Mucosa of rectum (tissue), 2 donors: ENCODE data around the gene TGOLN2.
A peak's percentile ranks its signal among the peaks of the same experiment; 100 is the strongest.

Experiments
- H3K27ac ChIP-seq, 2 donors: one replicate each; pipeline ENCODE4 v1.7.0; 2013; ENCODE audit warnings: inconsistent platforms in 2 of 2, low read depth in 2 of 2, low read length in 2 of 2
- H3K27me3 ChIP-seq, 2 donors: one replicate each; pipeline ENCODE4 v1.7.0; 2013; ENCODE audit warnings: low read length in 2 of 2; ENCODE audit not compliant: control insufficient read depth in 2 of 2, insufficient read depth in 2 of 2
- H3K36me3 ChIP-seq, 2 donors: one replicate each; pipeline ENCODE4 v1.7.0; 2013; ENCODE audit warnings: low read length in 2 of 2; ENCODE audit not compliant: control insufficient read depth in 2 of 2, insufficient read depth in 2 of 2
- H3K4me1 ChIP-seq, 2 donors: one replicate each; pipeline ENCODE4 v1.7.0; 2013; ENCODE audit warnings: low read length in 2 of 2, mild to moderate bottlenecking in 1 of 2; ENCODE audit not compliant: control insufficient read depth in 2 of 2, insufficient read depth in 2 of 2
- H3K4me3 ChIP-seq, 2 donors: one replicate each; pipeline ENCODE4 v1.7.0; 2013; ENCODE audit warnings: low read length in 2 of 2
- H3K9ac ChIP-seq, 2 donors: one replicate each; pipeline ENCODE4 v1.7.0; 2013; ENCODE audit warnings: low read length in 2 of 2, low read depth in 1 of 2, mild to moderate bottlenecking in 1 of 2
- H3K9me3 ChIP-seq, 2 donors: one replicate each; pipeline ENCODE4 v1.7.0; 2013; ENCODE audit warnings: low read length in 2 of 2; ENCODE audit not compliant: control insufficient read depth in 2 of 2
- donor health status: healthy.
- donor health status: Normal muscosa, but diverticular disease.

Gene TGOLN2

DNA sequence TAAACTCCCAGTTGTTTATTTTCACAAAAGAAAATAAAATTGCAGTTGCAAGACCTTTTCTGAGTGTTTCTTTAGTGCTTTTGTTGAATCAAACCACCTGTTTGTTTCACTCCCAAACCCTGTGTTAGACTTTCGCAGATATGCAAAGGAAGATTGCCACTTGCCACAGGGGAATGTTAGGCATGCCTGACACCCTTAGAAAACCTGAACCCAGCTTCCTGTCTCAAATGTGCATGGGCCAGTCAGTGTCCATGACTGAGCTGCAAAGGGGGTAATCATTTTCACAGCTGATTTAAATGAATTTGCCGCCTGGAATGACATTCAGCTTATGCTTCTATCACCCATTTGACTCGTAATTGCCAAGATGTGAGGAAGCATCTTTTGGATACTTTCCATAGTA is 17.5 kb downstream of the TGOLN2 start:
- no peak overlapping the region for H3K4me3 ChIP-seq
- peaks cover 10 to 13% of the 10 kb centered on the region in 2 donors for H3K36me3 ChIP-seq
- no peaks in the 10 kb centered on the region for H3K9me3 ChIP-seq
- no peaks in the 10 kb centered on the region for H3K27me3 ChIP-seq
- no peak overlapping the region for H3K9ac ChIP-seq
- peaks cover 21 to 25% of the 10 kb centered on the region in 2 donors for H3K4me1 ChIP-seq
- H3K27ac ChIP-seq = peak overlapping the region in 1 of 2 donors; percentile 68

DNA sequence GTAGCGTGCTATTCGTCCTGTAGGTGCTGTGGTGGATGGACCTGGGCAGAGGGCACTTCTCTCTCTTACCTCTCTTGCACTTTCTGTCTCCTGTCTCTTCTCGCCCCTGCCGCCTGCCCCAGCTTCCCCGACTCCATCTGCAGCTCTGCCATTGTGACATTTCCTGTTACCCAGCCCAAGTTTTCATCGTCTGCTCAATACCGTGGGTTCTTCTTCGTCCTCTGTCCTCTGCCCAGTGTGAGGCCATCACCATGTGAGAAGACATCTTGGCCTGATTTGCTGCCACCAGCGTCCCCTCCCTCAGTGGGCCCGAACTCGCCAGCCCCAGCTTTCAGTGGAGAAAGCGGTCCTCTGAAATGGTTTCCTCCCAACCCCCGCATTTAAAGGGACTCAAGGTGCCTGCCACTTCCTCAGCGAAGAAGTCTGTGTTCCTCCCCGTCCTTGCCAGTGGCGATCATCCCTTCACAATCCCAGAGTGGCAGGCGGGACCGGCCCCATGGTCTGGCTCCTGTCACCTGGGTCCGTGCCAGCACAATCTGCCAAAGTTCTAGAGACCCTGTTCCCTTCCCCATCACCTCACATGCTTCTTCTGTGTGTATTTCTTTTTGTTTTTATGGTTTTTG is 18.0 kb downstream of the TGOLN2 start:
- Histone ChIP-seq H3K9ac (peak overlapping the region in 1 of 2 donors; percentile 14), H3K9me3 (no peaks in the 10 kb centered on the region), H3K27me3 (no peaks in the 10 kb centered on the region), H3K36me3 (peaks cover 5 to 8% of the 10 kb centered on the region in 2 donors), H3K4me3 (peak overlapping the region; percentile 1 to 44), H3K4me1 (peaks cover 21 to 25% of the 10 kb centered on the region in 2 donors), H3K27ac (peak overlapping the region in 1 of 2 donors; percentile 68)

DNA sequence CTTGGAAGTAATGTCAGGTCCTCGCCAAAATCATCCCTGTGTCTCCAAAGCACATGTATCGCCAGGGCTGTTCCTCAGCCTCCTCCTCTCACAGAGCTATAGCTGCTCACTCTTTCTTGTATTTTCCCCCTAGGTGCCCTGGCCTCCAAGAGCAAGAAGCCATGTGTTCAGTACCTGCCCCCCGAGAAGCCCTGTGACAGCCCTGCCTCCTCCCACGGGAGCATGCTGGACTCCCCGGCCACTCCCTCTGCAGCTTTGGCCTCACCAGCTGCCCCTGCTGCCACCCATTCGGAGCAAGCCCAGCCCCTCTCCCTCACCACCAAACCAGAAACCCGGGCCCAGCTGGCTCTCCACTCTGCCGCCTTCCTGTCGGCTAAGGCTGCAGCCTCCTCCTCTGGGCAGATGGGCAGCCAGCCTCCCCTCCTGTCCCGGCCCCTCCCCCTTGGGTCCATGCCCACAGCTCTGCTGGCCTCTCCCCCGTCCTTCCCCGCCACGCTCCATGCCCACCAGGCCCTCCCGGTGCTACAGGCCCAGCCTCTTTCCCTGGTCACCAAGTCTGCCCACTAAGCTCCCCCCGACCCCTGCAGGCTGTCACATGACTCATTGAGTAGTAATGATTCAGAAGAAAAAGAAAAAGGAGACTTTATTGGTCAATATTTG is 18.8 kb downstream of the TGOLN2 start:
- peak overlapping the region in 1 of 2 donors; percentile 68 for H3K27ac ChIP-seq
- H3K4me1 ChIP-seq = peaks cover 21 to 23% of the 10 kb centered on the region in 2 donors
- H3K36me3 ChIP-seq = peaks cover 0 to 3% of the 10 kb centered on the region in 2 donors
- H3K9ac ChIP-seq = peak overlapping the region; percentile 7 to 14
- no peaks in the 10 kb centered on the region for H3K27me3 ChIP-seq
- H3K4me3 ChIP-seq = peak overlapping the region; percentile 11 to 44
- H3K9me3 ChIP-seq = no peaks in the 10 kb centered on the region

DNA sequence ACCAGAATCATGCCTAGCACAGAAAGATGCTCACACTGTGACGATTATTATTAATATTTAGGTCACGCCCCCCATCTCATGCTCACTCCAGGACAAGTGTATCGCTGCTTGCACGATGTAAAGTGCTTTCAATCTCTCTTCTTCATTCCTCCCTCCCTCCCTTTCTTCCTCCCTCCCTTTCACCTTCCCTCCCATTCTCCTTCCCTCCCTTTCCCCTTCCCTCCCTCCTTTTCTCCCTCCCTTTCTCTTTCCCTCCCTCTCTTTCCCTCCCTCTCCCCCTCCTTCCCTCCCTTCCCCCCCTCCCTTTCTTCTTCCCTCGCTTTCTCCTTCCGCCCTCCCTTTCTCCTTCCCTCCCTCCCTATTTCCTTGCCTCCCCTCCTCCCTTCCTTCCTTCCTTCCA is 19.6 kb downstream of the TGOLN2 start:
- no peaks in the 10 kb centered on the region for H3K27me3 ChIP-seq
- no peak overlapping the region for H3K4me3 ChIP-seq
- H3K27ac ChIP-seq = peak overlapping the region in 1 of 2 donors; percentile 96
- no peak overlapping the region for H3K9ac ChIP-seq
- no peaks in the 10 kb centered on the region for H3K9me3 ChIP-seq
- peaks cover 21 to 23% of the 10 kb centered on the region in 2 donors for H3K4me1 ChIP-seq
- peaks cover 0 to 3% of the 10 kb centered on the region in 2 donors for H3K36me3 ChIP-seq

DNA sequence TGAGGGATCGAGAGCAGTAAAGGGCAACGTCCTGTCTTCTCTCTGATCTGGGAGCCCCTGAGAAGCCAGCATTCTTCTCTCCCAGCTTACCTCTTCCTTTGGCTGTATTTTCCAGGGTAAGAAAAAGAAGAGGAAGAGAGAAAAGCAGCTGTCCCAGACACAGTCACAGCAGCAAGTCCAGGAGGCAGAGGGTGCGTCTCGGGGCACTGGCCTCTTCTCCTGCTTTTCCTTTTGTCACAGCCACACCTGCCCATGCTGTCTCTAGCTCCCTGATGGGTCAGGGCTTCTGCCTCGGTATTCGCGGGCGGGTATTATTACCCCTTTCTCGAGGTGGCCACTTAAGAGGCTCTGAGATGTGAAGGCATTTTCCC is 20.3 kb downstream of the TGOLN2 start:
- Histone ChIP-seq H3K27ac (peak overlapping the region; percentile 88 to 96), H3K4me1 (peaks cover 21 to 23% of the 10 kb centered on the region in 2 donors), H3K4me3 (peak overlapping the region; percentile 31 to 74), H3K9ac (peak overlapping the region; percentile 77 to 80), H3K9me3 (no peaks in the 10 kb centered on the region), H3K36me3 (peaks cover 0 to 3% of the 10 kb centered on the region in 2 donors), H3K27me3 (no peaks in the 10 kb centered on the region)

DNA sequence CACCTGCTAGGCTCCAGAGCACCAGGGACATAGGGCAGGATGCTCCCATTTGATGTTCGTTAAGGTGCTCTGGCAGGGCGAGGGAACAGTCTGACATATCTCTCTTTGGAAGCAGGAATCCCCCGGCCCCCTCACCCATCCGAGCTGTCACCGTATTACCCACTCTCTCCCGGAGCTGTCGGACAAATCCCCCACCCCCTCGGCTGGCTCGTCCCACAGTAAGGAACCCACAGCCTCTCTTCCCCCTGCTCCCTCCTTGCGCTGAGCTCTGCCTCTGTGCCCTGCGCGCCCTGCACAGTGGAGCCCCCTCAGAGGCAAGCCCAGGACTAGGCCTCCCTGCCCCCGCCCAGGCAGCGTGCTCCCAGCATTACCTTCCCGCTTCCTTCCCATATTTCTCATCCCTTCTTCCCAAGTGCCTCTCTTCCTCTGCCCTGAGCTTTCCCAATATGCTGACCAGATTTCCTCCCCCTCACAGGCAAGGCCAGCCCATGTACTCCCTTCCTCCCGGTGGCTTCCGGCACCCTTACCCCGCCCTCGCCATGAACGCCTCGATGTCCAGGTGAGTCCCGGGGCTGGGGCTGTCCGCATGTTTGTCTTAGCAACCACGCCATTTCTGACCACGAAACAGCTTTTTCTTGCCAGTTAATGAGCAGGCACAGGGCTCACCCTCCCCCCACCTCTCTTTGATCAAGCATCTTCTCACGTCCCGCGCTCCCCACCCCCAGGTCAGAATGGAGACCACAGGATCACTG is 23.8 kb downstream of the TGOLN2 start:
- H3K27ac ChIP-seq = no peak overlapping the region
- H3K36me3 ChIP-seq = peaks cover 0 to 3% of the 10 kb centered on the region in 2 donors
- H3K4me3 ChIP-seq = no peak overlapping the region

DNA sequence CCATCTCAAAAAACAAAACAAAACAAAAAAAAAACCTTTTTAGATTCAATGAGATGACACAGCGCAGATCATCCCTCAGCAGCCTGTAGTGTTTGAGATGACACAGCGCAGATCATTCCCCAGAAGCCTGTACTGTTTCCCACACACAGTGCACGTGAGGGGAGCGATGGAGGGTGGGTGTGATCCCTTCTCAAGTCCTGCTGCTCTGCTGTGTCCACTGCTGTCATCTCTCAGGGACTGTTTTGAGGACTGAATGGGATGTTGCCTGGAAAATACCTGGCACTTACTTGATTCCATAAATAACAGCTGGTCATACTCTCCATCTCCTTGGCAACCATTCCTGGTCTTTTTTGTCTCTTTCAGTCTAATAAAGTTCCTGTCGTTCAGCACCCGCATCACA is 25.7 kb downstream of the TGOLN2 start:
- H3K9ac ChIP-seq = no peak overlapping the region
- no peaks in the 10 kb centered on the region for H3K9me3 ChIP-seq
- H3K36me3 ChIP-seq = peaks cover 0 to 3% of the 10 kb centered on the region in 2 donors
- no peak overlapping the region for H3K27ac ChIP-seq
- no peak overlapping the region for H3K4me3 ChIP-seq
- H3K27me3 ChIP-seq = no peaks in the 10 kb centered on the region
- H3K4me1 ChIP-seq = peaks cover 3 to 6% of the 10 kb centered on the region in 2 donors

More for the DNA sequence above, 23.8 kb downstream of the TGOLN2 start:
- Histone ChIP-seq H3K27me3 (no peaks in the 10 kb centered on the region), H3K9me3 (no peaks in the 10 kb centered on the region), H3K4me1 (peaks cover 16 to 18% of the 10 kb centered on the region in 2 donors), H3K9ac (no peak overlapping the region)

DNA sequence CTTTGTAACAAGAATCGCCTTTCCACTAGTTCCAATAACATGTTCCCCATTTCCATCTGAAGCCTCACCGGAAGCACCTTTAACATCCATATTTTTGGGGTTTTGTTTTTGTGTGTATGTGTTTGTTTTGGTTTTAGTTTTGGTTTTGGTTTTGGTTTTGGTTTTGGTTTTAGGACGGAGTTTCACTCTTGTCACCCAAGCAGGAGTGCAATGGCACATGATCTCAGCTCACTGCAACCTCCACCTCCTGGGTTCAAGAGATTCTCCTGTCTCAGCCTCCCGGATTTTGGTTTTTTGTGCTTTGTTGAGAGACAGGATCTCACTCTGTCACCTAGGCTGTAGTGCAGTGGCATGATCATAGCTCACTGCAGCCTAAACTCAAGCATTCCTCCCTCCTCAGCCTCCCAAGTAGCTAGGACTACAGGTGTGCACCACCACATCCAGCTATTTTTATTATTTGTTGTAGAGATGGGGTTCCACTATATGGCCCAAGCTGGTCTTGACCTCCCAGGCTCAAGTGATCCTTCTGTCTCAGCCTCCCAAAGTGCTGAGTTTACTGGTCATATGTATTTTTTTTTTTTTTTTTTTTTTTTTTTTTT is 36.3 kb downstream of the TGOLN2 start:
- Histone ChIP-seq H3K9me3 (no peaks in the 10 kb centered on the region), H3K27ac (no peak overlapping the region), H3K9ac (no peak overlapping the region), H3K27me3 (no peaks in the 10 kb centered on the region), H3K36me3 (no peaks in the 10 kb centered on the region), H3K4me1 (peaks cover 5 to 6% of the 10 kb centered on the region in 2 donors), H3K4me3 (peak overlapping the region in 1 of 2 donors; percentile 15)

DNA sequence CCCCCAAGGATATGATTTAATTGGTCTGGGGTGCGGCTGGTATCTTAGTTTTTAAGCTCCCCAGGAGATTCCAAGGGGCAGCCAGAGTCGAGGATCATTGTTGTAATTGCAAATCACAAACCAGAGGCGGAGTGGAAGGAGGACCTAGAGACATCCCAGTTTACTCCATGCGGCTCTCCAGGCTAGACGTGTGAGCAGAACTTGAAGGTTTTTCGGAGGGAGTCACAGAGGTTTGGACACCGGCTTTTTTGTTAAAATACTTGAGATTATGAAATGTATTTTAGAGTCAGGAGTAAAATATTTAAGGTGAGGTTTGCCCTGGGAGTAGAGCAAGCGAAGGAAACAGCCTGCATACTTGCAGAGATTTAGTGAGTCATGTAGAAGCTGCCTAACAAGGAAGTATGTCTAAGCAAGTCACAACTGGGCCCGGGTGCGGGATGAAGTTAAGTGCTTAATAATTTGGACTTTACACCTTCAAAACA is 39.5 kb downstream of the TGOLN2 start:
- H3K9me3 ChIP-seq = no peaks in the 10 kb centered on the region
- H3K27ac ChIP-seq = no peak overlapping the region
- H3K27me3 ChIP-seq = no peaks in the 10 kb centered on the region
- no peak overlapping the region for H3K9ac ChIP-seq
- no peak overlapping the region for H3K4me3 ChIP-seq
- H3K4me1 ChIP-seq = peaks cover 5 to 6% of the 10 kb centered on the region in 2 donors
- H3K36me3 ChIP-seq = no peaks in the 10 kb centered on the region
